ENCODE results near the gene GPR158. TPM values are rescaled to one million over a fixed set of nuclear protein-coding genes. Genes with fewer than 3 reads are reported as not detected.
"Not testable (repeated sequence)": the region's sequence is repeated elsewhere in the genome, so short reads cannot be mapped to it uniquely, and the experiment has no call there.

Gene GPR158
- total and polyA plus RNA-seq, 8 donors = 0.06 to 1.2 (median 0.24) TPM

- Histone ChIP-seq H3K9me3 (no peaks in the 10 kb centered on the region), H3K27me3 (no peaks in the 10 kb centered on the region), H3K36me3 (no peaks in the 10 kb centered on the region), H3K27ac (no peak overlapping the region), H3K4me1 (no peaks in the 10 kb centered on the region), H3K4me3 (no peak overlapping the region)
- no peak for TF ChIP-seq CTCF (IDR thresholded peaks at IDR 0.05)
- ATAC-seq (no peak), FAIRE-seq (no peak), DNase-seq (no peak)
- intact Hi-C loops (cut with DNase I) = no loop called here
- 41 to 58% methylated on average over 12 of the region's 12 CpGs for WGBS, 2 donors
These were observed 32.5 kb upstream of the GPR158 start for GRCh38 chr10:25142116-25142864.

GRCh38 chr10:25157650-25158049, 17.2 kb upstream of the GPR158 start:
- intact Hi-C loops (cut with DNase I) = no loop called here
- no peak overlapping the region for H3K27ac ChIP-seq
- H3K27me3 ChIP-seq = no peaks in the 10 kb centered on the region
- no peaks in the 10 kb centered on the region for H3K4me1 ChIP-seq
- 49 to 62% methylated on average over 3 of the region's 3 CpGs for WGBS, 2 donors
- no peaks in the 10 kb centered on the region for H3K9me3 ChIP-seq
- TF ChIP-seq CTCF (IDR thresholded peaks at IDR 0.05) = no peak
- no peaks in the 10 kb centered on the region for H3K36me3 ChIP-seq
- no peak for DNase-seq
- H3K4me3 ChIP-seq = no peak overlapping the region
- ATAC-seq = no peak
- FAIRE-seq = no peak

DNA sequence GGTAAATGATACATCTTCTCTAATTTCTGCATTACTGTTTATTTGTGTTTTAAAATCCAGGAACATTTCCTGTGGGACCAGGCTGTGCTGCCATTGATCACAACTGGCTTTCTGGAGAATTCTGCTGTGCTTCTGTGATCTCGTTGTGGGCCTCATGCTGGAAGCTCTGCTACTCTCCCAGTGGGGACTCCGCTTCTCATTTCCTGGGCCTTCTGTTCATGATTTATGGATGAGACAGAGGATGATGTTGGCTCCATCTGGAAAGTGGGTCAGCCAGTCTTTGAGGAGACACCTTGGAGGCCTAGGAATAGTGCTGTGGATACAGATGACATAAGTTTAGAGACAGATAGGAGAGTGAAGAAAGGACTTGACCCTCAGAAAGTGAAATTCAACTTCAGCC, 15.2 kb upstream of the GPR158 start:
- no peak for ATAC-seq
- Histone ChIP-seq H3K9me3 (no peaks in the 10 kb centered on the region), H3K27me3 (no peaks in the 10 kb centered on the region), H3K4me3 (no peak overlapping the region), H3K4me1 (no peaks in the 10 kb centered on the region), H3K36me3 (no peaks in the 10 kb centered on the region), H3K27ac (no peak overlapping the region)
- TF ChIP-seq CTCF (IDR thresholded peaks at IDR 0.05) = no peak
- FAIRE-seq = no peak
- intact Hi-C loops (cut with DNase I) = no loop called here
- no peak for DNase-seq
- 56 to 70% methylated on average over 2 of the region's 2 CpGs for WGBS, 2 donors

DNA sequence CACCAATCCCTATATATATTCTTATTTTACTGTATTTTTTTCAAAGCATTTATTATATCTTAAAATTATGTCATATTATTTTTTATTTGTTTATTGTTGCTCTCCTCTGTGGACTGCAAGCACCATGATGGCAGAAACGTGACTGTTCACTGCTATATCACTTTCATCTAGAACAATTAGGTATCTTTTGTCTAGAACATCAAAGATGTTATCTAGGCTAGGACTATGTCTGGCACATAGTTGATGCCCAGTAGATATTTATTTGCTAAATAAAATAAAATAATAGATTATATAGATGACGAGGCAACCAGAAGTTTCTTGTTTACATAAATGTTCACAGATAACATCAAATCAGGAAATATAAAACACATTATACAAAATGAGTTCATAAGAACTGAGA, 12.4 kb upstream of the GPR158 start:
- no peak overlapping the region for H3K27ac ChIP-seq
- 30 to 39% methylated on average over 2 of the region's 2 CpGs for WGBS, 2 donors
- no peak for TF ChIP-seq CTCF (IDR thresholded peaks at IDR 0.05)
- no peak for DNase-seq
- ATAC-seq = no peak
- H3K9me3 ChIP-seq = no peaks in the 10 kb centered on the region
- H3K27me3 ChIP-seq = no peaks in the 10 kb centered on the region
- no peak for FAIRE-seq
- no peaks in the 10 kb centered on the region for H3K4me1 ChIP-seq
- intact Hi-C loops (cut with DNase I) = no loop called here
- no peaks in the 10 kb centered on the region for H3K36me3 ChIP-seq
- H3K4me3 ChIP-seq = no peak overlapping the region

DNA sequence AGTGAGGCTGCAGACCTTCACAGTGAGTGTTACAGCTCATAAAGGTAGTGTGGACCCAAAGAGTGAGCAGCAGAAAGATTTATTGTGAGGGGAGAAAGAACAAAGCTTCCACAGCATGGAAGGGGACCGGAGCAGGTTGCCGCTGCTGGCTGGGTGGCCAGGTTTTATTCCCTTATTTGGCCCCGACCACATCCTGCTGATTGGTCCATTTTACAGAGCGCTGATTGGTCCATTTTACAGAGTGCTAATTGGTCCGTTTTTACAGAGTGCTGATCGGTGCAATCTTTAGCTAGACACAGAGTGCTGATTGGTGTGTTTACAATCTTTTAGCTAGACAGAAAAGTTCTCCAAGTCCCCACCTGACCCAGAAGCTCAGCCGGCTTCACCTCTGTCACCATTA, 11.3 kb upstream of the GPR158 start:
- H3K4me3 ChIP-seq; FAIRE-seq; H3K4me1 ChIP-seq; ATAC-seq; intact Hi-C loops (cut with DNase I); H3K27ac ChIP-seq; H3K36me3 ChIP-seq; DNase-seq; H3K27me3 ChIP-seq; H3K9me3 ChIP-seq: not testable (repeated sequence)
- WGBS, 2 donors = 75 to 79% methylated on average over 7 of the region's 7 CpGs
